HG03060 (cell line): ENCODE measurements around the gene MICA.
"Not testable (repeated sequence)": the region's sequence is repeated elsewhere in the genome, so short reads cannot be mapped to it uniquely, and the experiment has no call there.

Experiments used
- ATAC-seq: cut with Tn5 transposase; IDR thresholded peaks from one replicate; pipeline ENCODE4 v1.9.1; 2021; ENCODE audit warnings: low read depth, moderate number of reproducible peaks; ENCODE audit not compliant: unreplicated experiment

The MICA gene

DNA sequence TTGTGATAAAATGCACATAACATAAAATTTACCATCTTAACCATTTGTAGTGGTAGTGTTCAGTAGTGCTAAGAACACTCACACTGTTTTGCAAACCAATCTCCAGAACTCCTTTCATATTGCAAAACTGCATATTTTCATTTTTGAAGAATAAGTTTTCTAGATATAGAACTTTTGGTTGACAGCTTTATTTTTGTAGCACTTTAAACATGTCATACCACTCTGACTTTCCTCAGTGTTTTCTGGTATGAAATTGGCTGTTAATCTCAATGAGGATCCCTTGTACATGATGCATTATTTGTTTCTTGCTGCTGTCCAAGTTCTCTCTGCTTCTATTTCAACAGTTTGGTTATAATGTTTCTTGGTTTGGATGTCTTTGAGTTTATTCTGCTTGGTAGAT is 49.5 kb downstream of the MICA start:
- no peak for ATAC-seq

- ATAC-seq: no peak
Measured at GRCh38 chr6:31453259-31453658, 49.9 kb downstream of the MICA start.

DNA sequence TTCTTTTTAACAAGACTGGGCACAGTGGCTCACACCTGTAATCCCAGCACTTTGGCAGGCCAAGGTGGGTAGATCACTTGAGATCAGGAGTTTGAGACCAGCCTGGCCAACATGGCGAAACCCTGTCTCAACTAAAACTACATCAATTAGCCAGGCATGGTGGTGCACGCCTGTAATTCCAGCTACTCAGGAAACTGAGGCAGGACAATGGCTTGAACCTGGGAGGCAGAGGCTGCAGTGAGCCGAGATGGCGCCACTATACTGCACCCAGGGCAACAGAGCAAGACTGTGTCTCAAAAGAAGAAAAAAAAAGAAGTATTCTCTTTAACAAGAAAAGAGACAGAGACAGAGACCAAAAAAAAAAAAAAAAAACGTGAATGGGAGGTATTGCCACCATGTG is 56.5 kb downstream of the MICA start:
- not testable (repeated sequence) for ATAC-seq

GRCh38 chr6:31460361-31461025 is 57.1 kb downstream of the MICA start:
- no peak for ATAC-seq

DNA sequence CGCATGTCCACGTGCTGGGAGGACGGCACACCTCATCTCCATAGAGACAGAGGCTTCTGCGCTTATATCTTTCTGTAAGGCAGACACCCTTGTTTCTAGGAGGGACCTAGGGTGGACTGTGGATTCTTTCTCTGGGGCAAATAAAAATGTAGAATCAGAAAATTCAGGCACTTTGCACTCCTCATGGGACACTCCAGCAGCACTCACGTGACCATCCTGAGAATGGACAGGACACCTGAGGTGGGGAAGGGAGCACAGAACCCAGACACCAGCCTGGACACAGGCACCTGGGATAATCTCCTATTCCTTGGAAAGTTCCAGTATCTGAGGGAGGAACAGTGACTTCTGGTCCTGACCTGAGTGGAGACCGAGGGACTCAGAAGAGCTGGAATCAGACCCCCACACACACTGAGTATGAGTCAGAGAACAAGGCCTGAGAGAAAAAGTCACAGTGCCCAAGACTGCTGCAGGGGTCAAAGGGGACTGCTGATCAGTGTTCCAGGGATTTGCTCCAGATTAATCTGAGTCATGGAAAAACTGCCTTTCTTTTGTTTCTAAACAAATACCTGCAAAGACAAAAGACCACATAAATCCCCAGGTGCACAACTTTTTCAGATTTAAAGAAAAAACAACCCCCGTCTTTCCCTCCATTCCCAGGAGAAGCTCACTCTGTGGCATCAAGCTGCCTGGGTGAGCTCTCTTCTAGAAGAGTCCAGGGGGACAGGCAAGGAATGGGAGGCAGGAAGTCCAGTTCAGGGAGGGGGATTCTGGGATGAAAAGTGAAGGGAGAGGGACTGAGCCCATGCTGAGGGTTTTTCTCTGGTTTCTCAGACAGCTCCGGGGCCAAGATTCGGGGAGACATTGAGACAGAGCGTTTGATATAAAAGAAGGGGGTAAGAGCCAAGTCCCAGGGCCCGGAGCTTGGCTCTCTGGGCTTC is 58.9 kb downstream of the MICA start:
- ATAC-seq: no peak

DNA sequence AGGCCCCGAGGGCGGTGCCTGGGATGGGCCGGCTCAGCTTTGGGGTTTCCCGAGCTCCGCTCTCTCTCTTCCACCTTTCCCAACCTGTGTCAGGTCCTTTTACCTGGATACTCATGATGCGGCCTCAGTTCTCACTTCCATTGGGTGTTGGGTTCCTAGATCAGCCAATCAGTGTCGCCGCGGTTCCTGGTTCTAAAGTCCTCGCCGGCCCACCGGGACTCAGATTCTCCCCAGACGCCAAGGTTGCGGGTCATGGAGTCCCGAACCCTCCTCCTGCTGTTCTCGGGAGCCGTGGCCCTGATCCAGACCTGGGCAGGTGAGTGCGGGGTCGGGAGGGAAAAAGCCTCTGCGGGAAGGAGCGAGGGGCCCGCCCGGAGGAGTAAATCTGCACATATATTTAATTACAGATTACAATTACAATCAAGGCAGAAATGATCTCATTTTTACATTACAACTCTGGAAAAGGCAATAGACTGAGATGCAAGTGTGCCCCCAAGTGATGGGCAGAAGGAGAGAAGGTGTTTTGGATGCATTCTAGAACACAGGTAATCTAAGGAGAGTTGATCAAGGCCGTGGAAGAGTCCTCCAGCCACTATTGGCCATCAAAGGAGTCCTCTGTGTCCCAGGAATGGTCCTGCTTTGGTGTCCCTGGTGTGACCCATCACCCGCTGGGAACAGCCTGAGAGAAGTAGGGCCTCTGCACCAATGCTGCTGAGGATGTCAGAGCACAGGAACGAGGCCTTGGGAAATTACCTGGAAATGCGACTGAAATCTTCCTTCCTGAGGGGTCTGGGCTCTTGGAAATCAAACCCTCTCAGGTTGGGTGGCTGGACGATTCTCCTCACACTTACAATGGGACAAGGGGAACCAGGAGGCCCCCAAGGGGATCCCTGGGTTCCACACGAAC is 59.8 kb downstream of the MICA start:
- peak; percentile 82 for ATAC-seq

DNA sequence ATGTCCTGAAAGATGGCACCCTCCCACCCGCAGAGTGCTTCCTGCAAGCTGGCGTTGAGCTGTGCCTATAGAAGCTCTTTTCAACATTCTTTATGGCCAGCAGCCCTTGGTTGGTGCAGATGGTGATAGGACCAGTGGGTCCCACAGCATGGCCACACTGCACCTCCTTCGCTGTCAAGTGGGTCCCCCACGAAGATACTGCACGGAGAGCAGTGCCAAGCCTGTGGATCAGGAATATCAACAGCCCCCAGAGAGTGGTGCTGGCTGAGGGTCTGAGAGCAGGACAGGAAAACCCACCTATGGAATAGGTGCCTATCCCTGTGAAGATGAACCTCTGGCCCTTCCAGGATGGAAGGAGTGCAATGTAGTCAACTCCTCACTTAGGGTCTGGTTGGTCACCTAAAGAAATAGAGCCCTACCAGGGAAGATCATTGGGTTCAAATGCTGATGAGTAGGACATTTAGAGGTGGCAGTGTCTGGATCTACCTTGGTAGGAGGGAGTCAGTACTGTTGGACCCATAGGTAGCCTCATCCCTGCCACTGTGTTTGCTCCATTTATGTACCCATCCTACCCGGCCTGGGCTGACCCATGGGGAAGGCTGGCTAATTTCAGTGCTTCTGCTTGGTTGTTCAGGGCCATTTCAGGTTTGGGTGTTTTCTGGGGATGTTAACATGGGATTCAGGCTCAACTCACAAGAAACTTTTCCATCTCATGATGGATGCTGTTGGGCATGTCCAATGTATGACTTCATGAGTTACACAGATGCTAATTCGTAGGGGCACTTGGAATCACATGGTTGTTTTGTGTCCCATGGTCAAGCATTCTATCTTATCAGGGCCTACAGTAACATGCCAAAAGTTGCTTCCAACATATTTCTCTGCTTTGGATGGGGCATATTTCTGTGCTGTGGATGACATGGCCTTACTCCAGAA is 61.1 kb downstream of the MICA start:
- ATAC-seq: no peak
